ENCODE data around the gene LRP11. TPM values are rescaled to one million over a fixed set of nuclear protein-coding genes. Genes with fewer than 3 reads are reported as not detected.

Gene LRP11
- total and polyA plus RNA-seq, 8 donors = 5.4 to 22.2 (median 15.2) TPM

GRCh38 chr6:149781715-149782114 lies 82.4 kb downstream of the LRP11 start:
- Histone ChIP-seq H3K27ac (no peak overlapping the region), H3K4me3 (no peak overlapping the region), H3K27me3 (no peaks in the 10 kb centered on the region), H3K9me3 (peaks cover 0 to 5% (median 0%) of the 10 kb centered on the region in 4 donors), H3K36me3 (no peaks in the 10 kb centered on the region), H3K4me1 (no peaks in the 10 kb centered on the region)
- DNase-seq (no peak), ATAC-seq (no peak), FAIRE-seq (no peak)
- intact Hi-C loops (cut with DNase I) = no loop called here
- TF ChIP-seq CTCF (IDR thresholded peaks at IDR 0.05) = no peak

GRCh38 chr6:149779644-149779963 lies 84.6 kb downstream of the LRP11 start:
- TF ChIP-seq CTCF (IDR thresholded peaks at IDR 0.05) = no peak
- 47 to 68% methylated on average over 2 of the region's 2 CpGs for WGBS, 2 donors
- H3K27me3 ChIP-seq = no peaks in the 10 kb centered on the region
- FAIRE-seq (no peak), ATAC-seq (no peak), DNase-seq (no peak)
- H3K27ac ChIP-seq = no peak overlapping the region
- no peaks in the 10 kb centered on the region for H3K4me1 ChIP-seq
- H3K36me3 ChIP-seq = no peaks in the 10 kb centered on the region
- H3K9me3 ChIP-seq = peaks cover 0 to 5% (median 0%) of the 10 kb centered on the region in 4 donors
- no peak overlapping the region for H3K4me3 ChIP-seq
- intact Hi-C loops (cut with DNase I) = no loop called here

GRCh38 chr6:149777624-149778023 lies 86.5 kb downstream of the LRP11 start:
- 88 to 100% methylated on average over 1 of the region's 1 CpG for WGBS, 2 donors
- H3K9me3 ChIP-seq = peaks cover 0 to 5% (median 0%) of the 10 kb centered on the region in 4 donors
- no peaks in the 10 kb centered on the region for H3K27me3 ChIP-seq
- H3K4me1 ChIP-seq = no peaks in the 10 kb centered on the region
- intact Hi-C loops (cut with DNase I) = no loop called here
- DNase-seq (no peak), ATAC-seq (no peak), FAIRE-seq (no peak)
- no peak overlapping the region for H3K4me3 ChIP-seq
- peaks cover 0 to 4% (median 0%) of the 10 kb centered on the region in 3 donors for H3K36me3 ChIP-seq
- H3K27ac ChIP-seq = no peak overlapping the region
- no peak for TF ChIP-seq CTCF (IDR thresholded peaks at IDR 0.05)

GRCh38 chr6:149771925-149772324 lies 92.2 kb downstream of the LRP11 start:
- intact Hi-C loops (cut with DNase I) = no loop called here
- no peaks in the 10 kb centered on the region for H3K27me3 ChIP-seq
- ATAC-seq (no peak), FAIRE-seq (no peak), DNase-seq (no peak)
- no peaks in the 10 kb centered on the region for H3K4me1 ChIP-seq
- TF ChIP-seq CTCF (IDR thresholded peaks at IDR 0.05) = no peak
- H3K4me3 ChIP-seq = no peak overlapping the region
- no peaks in the 10 kb centered on the region for H3K9me3 ChIP-seq
- peaks cover 4 to 16% (median 5%) of the 10 kb centered on the region in 3 donors for H3K36me3 ChIP-seq
- 89% methylated on average over 6 of the region's 6 CpGs for WGBS, 2 donors
- no peak overlapping the region for H3K27ac ChIP-seq

- Histone ChIP-seq H3K9me3 (no peaks in the 10 kb centered on the region), H3K27ac (no peak overlapping the region), H3K36me3 (peaks cover 4 to 16% (median 5%) of the 10 kb centered on the region in 3 donors), H3K27me3 (no peaks in the 10 kb centered on the region), H3K4me1 (no peaks in the 10 kb centered on the region), H3K4me3 (no peak overlapping the region)
- no peak for TF ChIP-seq CTCF (IDR thresholded peaks at IDR 0.05)
- intact Hi-C loops (cut with DNase I) = no loop called here
- 96 to 98% methylated on average over 3 of the region's 3 CpGs for WGBS, 2 donors
- DNase-seq (no peak), ATAC-seq (no peak), FAIRE-seq (no peak)
These were observed 93.0 kb downstream of the LRP11 start for GRCh38 chr6:149771185-149771584.

All from pancreas (tissue), 10 donors.